GM21723 (cell line): ENCODE results near the gene KCTD11.
A peak's percentile ranks its signal among the peaks of the same experiment; 100 is the strongest.

Experiments used
- ATAC-seq: cut with Tn5 transposase; IDR thresholded peaks from one replicate; pipeline ENCODE4 v1.9.1; 2021; ENCODE audit warnings: mild to moderate bottlenecking, moderate library complexity; ENCODE audit not compliant: unreplicated experiment

KCTD11 gene

DNA sequence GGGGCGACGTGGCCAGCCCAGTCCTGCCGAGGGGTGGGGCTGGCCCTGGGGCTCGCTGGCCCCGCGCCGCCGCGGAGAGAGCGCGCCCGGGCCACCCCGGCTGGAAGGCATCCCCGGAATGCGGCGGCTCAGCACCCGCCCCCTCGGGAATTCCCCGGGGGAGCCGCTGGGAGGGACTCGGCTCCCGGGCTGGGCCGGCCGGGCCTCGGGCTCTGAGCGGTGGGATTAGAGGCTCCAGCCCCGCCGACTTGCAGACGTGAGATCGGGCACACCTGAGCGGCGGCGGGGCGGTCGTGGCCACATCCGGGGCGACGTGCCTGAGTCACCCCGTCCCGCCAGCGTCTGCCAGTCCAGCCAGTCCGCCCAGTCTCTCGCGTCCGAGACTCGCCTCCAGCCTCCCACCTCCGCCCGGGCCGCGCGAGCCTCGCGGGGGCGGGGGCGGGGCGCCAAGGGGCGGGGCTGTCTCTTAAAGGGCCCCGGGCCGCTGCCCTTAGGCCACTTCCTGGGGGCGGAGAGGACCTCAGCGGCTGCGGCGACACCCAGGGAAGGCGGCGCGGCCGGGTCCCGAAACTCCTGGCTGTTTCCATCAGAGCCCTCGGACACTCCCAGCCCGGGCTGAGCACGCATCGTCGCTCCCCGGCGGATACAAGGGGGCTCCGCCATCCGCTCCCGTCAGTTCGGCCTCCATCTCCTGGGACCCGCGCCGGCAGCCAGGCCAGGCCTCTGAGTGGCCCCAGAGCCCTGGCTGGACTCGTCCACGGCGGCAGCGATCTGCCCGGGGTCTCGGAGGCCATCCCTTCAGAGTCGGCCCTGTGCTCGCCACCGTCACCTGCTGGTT is at the start of gene KCTD11:
KCTD11 (plus strand) TSS at position 498 of the 838 bp plus-strand sequence.
- ATAC-seq, result peak; percentile 58

- ATAC-seq, result no peak
Observed at GRCh38 chr17:7304179-7304578, 47.8 kb upstream of the KCTD11 start.

GRCh38 chr17:7306911-7307685 is 44.9 kb upstream of the KCTD11 start, which contains the start of gene EIF5A:
TSS of gene EIF5A (plus strand) at chr17:7307628. CDS start at chr17:7309636, 2,008 bp downstream.
- peak; percentile 75 for ATAC-seq

- no peak for ATAC-seq
Observed at GRCh38 chr17:7307686-7308624, 44.0 kb upstream of the KCTD11 start.

GRCh38 chr17:7308625-7309433 is 43.1 kb upstream of the KCTD11 start:
- ATAC-seq, result no peak

- no peak for ATAC-seq
Observed at GRCh38 chr17:7309628-7310027, 42.3 kb upstream of the KCTD11 start.

DNA sequence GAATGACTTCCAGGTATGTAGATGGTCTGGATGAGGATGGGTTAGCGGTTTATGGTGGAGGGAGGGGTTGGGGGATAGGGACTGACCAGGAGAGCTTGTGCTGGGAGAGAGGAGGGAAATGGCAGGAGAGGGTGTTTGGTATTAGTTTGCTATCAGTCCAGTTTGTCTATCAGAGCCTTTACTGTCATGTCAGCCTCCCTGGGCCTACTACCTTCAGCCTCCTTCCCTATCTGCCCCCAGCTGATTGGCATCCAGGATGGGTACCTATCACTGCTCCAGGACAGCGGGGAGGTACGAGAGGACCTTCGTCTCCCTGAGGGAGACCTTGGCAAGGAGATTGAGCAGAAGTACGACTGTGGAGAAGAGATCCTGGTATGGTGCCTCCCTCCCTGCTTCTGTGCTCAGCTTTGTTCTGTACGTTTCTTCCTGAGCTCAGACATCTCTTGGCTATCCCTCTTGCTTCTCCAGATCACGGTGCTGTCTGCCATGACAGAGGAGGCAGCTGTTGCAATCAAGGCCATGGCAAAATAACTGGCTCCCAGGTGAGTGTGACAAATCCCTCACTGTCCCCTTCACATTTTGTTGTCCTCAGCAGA is 40.8 kb upstream of the KCTD11 start:
- ATAC-seq, result no peak

DNA sequence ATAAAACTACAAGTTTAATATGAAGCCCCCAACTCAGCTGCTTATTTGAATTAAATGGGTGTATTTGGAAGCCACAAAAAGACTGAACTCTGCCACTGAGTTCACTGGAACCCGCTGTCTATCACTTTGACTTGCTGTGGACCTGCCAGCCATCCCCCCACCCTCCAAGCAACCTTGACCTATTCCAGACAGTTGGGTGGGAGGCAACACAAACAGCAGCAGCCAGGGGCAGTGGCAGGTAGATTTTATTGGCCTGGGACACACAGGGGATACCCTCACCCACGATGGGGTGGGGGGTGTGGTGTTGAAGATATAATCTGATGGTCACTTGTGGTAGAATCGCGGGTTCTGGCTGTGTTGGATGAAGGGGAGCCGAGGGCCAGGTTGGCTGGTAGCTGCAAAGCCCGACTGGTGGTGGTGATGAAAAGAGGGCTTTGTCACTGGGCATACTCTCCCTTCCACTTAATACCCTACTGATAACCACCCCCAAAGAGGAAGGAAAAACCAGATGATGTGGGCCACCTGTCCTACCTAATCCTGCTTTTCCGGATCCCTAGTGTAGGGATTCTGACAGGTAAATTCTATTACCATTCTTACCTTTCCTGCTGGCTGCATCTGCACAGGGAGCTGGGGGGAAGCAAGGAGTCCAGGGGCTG is 39.4 kb upstream of the KCTD11 start:
- ATAC-seq, result no peak

- ATAC-seq, result no peak
Observed at GRCh38 chr17:7313088-7313889, 38.7 kb upstream of the KCTD11 start.

DNA sequence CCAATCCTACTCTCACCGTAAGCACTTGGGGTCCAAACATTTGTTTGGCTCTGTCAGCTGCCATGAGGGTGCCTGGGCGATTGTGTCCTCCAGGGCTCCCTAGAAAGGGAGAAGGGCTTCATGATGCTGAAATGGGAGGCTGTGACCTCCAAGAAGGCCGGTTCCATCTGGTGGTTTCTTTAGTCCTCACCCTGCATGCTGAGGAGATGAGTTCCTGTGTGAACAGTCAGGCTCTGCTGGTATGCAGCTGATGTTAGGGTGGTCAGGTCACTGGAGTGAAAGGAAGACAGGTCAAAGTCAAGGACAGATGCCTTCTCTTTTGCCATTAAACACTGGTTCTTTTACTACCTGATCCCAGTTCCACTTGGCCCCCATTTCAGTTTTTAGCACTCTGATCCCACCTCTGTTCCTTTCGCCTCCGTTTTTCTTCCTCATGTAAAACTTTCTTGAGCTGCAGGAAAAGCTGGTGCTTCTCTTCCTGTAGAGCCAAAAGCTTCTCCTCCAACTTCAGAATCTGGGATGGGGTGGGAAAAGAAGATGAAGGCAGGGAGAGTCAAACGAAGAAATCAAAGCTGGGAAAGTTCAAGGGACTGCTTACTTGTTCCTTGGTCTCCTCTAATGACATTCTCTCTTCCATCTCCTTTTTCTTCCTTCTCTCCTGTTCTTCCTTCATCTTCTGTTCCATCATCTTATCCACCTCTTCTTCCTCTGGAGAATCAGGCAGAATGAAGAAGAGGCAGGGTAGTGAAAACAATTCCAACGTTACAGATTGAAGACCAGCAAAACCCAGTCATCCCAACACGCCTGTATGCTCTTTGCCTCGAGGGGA is 37.9 kb upstream of the KCTD11 start:
- no peak for ATAC-seq

DNA sequence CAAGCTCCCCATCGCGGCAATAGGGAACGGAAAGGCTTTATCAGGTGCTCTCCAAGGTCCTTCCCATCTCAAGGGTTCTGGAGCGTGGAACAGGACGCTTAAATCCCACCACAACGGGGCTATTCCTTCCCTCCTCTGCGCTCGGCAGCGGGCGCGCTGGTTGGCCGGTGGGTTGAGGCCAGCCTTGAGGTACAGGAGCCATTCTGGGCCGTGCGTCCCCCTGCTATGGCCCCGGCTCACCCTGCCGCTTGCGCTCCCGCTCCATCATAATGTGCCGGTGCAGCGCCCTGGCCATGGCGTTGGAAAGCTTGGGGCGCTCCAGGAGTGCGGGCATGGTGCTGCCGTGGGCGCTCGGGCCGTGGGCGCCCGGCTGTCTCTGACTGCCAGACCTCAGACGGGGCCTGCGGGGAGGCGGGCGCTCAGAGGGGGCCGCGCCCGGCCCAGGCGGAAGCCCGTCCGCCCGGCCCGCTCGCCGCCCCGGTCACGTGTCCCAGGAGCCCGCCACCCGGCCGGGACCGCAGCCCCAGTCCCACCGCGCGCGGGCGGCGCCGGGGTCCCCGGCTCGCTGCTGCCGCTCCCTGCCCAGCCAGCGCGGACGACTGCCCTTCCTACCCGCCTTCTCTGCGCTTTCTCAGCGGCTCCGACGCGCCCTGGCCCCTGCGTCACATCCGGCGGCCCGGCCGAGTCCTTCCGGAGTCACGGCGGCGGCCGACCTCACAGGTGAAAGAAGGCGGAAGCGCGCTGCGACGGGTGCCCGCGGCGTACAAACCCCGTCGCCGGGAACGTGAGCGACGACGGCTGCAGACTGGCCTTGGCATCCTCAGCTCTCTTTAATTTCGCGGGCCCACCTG is 37.0 kb upstream of the KCTD11 start, which contains the start of gene GPS2:
GPS2 (minus strand) TSS at position 642 of the 851 bp plus-strand sequence; CDS start at position 334, 308 bp downstream.
- peak; percentile 64 for ATAC-seq

DNA sequence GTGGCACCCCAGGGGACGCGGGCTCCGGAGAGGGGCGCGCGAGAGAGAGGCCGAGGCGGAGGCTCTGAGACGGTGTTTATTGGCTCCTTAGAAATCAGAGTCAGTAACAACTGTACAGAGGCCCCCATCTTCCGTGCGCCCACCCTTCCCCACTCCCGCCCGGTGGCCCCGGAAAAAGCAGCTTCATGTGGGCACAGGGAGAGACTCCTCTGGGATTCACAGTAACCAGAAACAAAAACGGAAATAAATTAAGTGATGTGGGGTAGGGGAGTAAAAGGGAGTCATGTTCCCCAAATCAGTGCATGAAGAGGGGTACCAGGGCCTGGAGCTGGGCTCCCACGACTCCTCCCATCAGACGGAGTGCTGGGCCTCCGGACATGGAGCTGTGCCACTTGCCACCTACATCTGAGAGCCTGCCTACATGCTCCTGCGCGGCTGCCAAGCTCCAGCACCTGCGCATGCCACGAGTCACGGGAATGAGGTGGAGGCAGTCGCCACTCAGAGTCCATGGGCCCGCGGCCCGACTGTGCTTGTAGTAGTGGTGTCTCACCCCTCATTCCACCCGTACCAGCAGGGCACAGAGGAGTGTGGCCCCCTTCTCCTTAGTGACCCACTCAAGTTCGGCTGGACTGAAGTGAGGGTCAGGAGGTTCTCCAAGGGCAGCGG is 36.3 kb upstream of the KCTD11 start:
- ATAC-seq, result no peak

DNA sequence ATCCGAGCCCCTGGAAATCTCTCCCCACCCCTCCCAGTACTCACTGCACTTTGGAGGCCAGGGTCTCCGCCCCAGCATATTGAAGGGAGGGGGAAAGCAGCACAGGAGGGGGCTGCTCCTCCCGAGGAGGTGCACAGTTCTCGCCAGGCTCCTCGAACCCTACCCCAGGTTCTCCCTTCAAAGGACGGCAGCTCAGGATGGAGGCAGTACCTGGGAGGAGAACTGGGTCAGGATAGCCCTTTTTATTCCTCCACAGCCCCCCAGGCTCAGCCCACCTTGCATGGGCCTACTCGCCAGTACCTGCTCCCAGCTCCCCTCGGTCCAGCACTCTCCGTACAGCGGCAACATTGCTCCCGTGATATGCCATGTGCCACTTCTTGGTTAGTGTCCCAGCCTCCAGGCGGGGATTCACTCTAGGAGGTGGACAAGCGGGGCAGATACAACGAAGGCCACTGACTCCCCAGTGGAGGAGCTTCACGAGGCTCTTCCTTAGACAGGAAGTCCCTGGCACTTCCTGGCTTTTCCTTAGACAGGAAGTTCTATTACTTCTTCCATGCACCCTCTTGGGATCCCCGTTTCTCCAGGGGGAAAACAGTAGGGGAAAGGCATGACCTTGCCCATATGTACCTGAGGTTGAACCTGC is 34.7 kb upstream of the KCTD11 start:
- no peak for ATAC-seq

GRCh38 chr17:7318121-7318860 is 33.7 kb upstream of the KCTD11 start:
- no peak for ATAC-seq

DNA sequence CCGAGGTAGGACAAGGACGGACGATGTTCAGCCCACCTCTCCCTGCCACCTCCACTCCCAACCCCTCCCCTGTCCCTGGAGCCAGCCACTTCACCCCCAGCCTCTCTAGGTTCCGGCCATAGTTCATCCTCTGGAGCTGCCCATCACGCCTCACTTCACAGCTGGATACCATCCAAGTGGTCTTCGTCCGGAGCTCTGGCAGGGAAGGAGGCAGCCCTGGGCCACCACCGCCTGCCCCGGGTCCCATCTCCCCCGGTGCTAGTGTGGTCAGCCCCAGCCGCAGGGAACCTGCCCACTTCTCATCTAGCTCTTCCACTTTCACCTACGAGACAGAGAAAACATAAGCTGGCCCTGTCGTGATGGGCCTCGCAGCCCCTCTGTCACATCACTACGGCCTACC is 30.5 kb upstream of the KCTD11 start:
- ATAC-seq, result no peak
